HAP-1 (cell line): Measurements from ENCODE around the gene CANX.
A peak's percentile ranks its signal among the peaks of the same experiment; 100 is the strongest.
"Not testable (repeated sequence)": the region's sequence is repeated elsewhere in the genome, so short reads cannot be mapped to it uniquely, and the experiment has no call there.

ENCODE experiments used
- DNase-seq, 2 experiments: peaks; one replicate each; pipeline ENCODE4 v3.0.0-alpha.2; 2016 to 2020; ENCODE audit warnings: low spot score in 2 of 2
- H3K27me3 ChIP-seq: fragments of 250-450 bp; sonication (Bioruptor Pico); 2 replicates; pipeline ENCODE4 v1.5.1; 2020; ENCODE audit warnings: low read depth, mild to moderate bottlenecking, moderate library complexity
- H3K36me3 ChIP-seq: fragments of 250-450 bp; sonication (Bioruptor Pico); replicated peaks from 2 replicates; pipeline ENCODE4 v1.5.1; 2020; ENCODE audit warnings: mild to moderate bottlenecking
- H3K4me1 ChIP-seq: fragments of 250-450 bp; sonication (Bioruptor Pico); 2 replicates; pipeline ENCODE4 v1.5.1; 2020; ENCODE audit warnings: mild to moderate bottlenecking
- H3K4me3 ChIP-seq: fragments of 250-450 bp; sonication (Bioruptor Pico); 2 replicates; pipeline ENCODE4 v1.5.1; 2020; ENCODE audit warnings: mild to moderate bottlenecking, moderate library complexity
- H3K9me3 ChIP-seq: fragments of 250-450 bp; sonication (Bioruptor Pico); 2 replicates; pipeline ENCODE4 v1.5.1; 2020; ENCODE audit warnings: mild to moderate bottlenecking, moderate library complexity
- in situ Hi-C: fragments of 300-500 bp; cut with MboI; formaldehyde crosslinking; loops from 3 replicates; pipeline ENCODE4 v1.14.3; 2020; ENCODE audit warnings: low sequenced_read_pairs, inconsistent platforms, mixed read lengths

The CANX gene

DNA sequence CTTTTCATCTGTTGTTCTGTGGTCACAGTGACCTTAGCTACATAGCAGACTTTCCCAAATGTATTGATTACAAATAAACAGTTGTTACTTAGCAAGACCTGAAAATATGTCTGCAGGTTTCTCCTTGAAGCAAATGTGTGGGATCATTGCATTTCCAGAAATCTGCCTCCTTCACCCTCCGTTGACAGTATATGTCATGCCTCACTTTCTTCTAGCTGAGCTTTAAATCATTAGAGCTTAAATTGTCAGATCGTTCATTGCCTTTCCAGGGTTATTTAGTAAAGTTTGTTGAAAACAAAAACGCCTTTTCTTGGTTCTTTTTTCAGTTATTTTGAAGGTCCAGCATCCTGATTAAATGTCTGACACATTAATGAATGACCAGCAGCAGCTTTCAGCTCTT lies 31.6 kb downstream of the CANX start:
- Histone ChIP-seq H3K27me3 (no peaks in the 10 kb centered on the region), H3K4me3 (no peak overlapping the region), H3K9me3 (no peaks in the 10 kb centered on the region), H3K36me3 (peaks cover 58% of the 10 kb centered on the region), H3K4me1 (peaks cover 13% of the 10 kb centered on the region)
- DNase-seq, result no peak
- in situ Hi-C loops, result no loop called here

DNA sequence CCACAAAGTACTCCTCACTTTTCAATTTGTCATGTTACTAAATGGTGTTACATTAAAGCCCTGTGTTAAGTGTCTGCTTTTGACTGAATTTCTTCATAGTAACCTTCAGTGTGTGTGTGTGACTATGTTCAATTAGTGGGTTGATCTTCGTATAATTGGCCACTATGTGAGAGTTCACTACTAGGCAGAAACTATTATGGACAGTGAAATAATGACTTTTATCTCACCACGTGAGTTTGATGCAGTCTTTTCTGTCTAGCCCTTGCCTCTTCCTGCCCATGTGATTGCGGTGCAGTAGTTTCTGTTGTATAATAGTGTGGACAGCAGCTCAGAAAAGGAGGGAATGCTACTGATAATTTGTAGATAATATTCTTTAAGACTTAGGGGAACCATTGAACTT lies 32.1 kb downstream of the CANX start:
- Histone ChIP-seq H3K4me1 (peaks cover 13% of the 10 kb centered on the region), H3K36me3 (peaks cover 53% of the 10 kb centered on the region), H3K27me3 (no peaks in the 10 kb centered on the region), H3K4me3 (no peak overlapping the region), H3K9me3 (no peaks in the 10 kb centered on the region)
- DNase-seq, result no peak
- in situ Hi-C loops, result no loop called here

DNA sequence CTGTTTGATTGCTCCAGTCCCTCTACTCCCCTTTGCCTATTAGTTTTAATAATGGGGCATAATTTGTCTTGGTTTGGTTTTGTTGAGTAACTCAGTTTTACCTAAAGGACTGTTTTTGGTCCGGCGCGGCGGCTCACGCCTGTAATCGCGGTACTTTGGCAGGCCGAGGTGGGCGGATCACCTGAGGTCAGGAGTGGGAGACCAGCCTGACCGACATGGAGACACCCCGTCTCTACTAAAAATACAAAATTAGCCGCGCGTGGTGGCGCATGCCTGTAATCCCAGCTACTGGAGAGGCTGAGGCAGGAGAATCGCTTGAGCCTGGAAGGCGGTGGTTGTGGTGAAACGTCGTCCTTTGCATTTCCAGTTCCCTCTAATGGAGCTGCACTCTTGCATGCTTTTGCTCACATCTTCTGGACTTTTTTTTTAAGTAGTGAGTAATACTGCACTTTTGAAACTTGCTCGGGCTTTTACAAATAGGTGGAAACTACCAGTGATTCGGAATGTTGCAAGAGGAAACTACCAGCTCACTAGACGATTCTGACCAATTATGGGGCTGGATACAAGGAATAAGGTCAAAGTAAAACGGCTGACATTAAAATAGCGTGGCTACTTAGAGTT lies 33.1 kb downstream of the CANX start:
- Histone ChIP-seq H3K4me1 (peaks cover 13% of the 10 kb centered on the region), H3K9me3 (no peaks in the 10 kb centered on the region), H3K36me3 (peaks cover 48% of the 10 kb centered on the region), H3K27me3 (no peaks in the 10 kb centered on the region), H3K4me3 (peak overlapping the region; percentile 60)
- in situ Hi-C loops, result no loop called here
- DNase-seq, result peak in 1 of 2 experiments; percentile 30

DNA sequence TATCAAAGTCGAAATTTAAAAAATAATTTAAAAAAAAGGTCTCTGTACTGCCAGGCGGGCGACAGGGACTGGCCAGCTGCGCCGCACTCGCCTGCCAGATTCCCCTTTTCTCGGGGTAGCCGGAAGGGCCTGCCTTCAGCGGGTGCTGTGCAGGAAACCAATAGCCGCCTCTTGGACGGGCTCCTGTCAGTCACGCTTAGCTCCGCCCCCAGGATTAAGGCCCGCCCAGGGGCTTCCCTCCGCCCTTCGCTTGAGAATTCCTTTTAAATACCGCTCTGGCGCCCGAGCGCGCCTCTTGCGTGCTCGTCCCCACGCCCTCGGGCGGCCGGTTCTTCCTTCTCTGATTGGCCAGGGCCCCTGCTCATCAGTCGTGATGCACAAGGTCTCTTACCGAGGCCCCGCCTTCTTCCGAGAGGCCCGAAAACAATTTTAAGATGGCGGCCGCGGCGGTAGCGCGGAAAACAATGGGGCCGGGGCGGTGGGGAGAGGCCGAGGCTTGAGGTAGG lies 33.7 kb downstream of the CANX start, which contains the start of gene MAML1:
Gene MAML1 (plus strand): TSS at position 411 of the 506 bp plus-strand sequence. CDS start 291 bp downstream, outside the sequence.
- peak within 1 kb of the TSS; percentile 60 for H3K4me3 ChIP-seq
- H3K36me3 ChIP-seq, result peaks cover 44% of the 10 kb centered on the region
- peaks cover 13% of the 10 kb centered on the region for H3K4me1 ChIP-seq
- in situ Hi-C loops, result no loop called here
- no peaks in the 10 kb centered on the region for H3K9me3 ChIP-seq
- DNase-seq, result peak; percentile 99 to 100
- H3K27me3 ChIP-seq, result no peaks in the 10 kb centered on the region

DNA sequence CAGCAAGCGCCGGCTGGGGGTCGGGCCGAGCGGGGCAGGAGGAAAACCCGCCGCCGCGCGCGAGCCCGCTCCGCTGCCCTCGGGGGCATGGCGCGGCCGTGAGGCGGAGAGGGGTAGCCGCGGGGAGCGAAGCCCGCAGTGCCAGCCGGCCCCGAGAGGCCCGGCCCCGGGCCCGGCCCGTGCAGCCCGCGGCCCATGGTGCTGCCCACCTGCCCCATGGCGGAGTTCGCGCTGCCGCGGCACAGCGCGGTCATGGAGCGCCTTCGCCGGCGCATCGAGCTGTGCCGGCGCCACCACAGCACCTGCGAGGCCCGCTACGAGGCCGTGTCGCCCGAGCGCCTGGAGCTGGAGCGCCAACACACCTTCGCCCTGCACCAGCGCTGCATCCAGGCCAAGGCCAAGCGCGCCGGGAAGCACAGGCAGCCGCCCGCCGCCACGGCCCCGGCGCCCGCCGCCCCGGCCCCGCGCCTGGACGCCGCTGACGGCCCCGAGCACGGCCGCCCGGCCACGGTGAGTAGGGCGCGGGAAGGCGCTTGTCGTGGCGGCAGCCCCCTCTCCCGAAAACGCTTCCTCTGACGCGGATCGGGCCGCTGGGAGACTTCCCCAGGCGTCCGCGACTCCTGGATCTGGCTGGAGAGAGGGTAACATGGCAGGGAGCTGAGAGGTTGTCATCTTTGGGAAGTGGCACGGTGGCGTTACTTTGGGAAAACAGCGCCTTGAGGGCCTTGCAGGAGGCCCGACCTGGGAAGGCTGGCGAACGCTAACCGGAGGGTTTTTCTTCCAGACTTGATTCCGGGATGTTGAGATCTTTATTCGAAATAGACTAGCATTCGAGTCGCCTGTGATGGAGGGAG lies 34.4 kb downstream of the CANX start:
- peaks cover 39% of the 10 kb centered on the region for H3K36me3 ChIP-seq
- peak overlapping the region; percentile 60 for H3K4me3 ChIP-seq
- H3K4me1 ChIP-seq, result peaks cover 13% of the 10 kb centered on the region
- in situ Hi-C loops, result no loop called here
- no peaks in the 10 kb centered on the region for H3K27me3 ChIP-seq
- no peaks in the 10 kb centered on the region for H3K9me3 ChIP-seq
- DNase-seq, result peak in 1 of 2 experiments; percentile 53

DNA sequence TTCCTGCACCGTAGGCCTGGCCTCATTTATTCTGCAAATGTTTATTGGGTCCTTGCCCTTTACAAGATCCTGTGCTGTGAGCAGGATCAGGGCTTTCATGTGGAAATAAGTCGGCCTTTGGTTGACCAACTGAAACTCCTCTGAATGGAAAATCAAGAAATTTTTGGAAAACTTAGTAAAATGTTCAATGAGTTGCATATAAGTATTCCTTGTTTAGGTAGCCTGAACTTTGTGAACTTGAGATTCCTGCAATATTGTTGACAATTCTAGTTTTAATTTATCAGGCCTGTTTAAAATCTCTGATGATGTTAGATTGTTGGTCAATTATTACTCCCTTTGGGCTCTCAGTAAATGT lies 35.0 kb downstream of the CANX start:
- peaks cover 13% of the 10 kb centered on the region for H3K4me1 ChIP-seq
- peak overlapping the region; percentile 60 for H3K4me3 ChIP-seq
- in situ Hi-C loops, result no loop called here
- H3K36me3 ChIP-seq, result peaks cover 39% of the 10 kb centered on the region
- DNase-seq, result peak in 1 of 2 experiments; percentile 47
- no peaks in the 10 kb centered on the region for H3K9me3 ChIP-seq
- no peaks in the 10 kb centered on the region for H3K27me3 ChIP-seq

DNA sequence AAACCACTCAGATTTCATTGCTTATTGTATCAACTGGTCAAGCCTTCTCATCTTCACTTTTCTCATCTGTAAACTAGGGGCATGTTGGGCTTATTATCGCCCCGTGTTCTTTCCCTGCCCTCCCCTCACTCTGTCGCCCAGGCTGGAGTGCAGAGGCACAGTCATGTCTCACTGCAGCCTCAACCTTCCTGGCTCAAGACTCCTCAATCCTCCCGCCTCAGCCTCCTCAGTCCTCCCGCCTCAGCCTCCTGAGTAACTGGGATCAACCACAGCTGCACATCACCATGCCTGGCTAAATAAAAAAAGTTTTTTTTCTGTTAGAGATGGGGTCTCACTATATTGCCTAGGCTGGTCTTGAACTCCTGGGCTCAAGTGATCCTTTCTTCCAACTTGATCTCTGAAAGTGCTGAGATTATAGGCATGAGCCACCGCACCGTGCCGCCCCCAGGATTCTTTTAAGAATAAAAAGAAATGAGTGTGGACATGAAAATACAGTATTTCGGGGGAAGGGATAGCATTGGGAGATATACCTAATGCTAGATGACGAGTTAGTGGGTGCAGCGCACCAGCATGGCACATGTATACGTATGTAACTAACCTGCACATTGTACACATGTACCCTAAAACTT lies 35.9 kb downstream of the CANX start:
- Histone ChIP-seq H3K27me3 (no peaks in the 10 kb centered on the region), H3K4me1 (peaks cover 13% of the 10 kb centered on the region), H3K4me3 (peak overlapping the region; percentile 60), H3K9me3 (no peaks in the 10 kb centered on the region), H3K36me3 (peaks cover 35% of the 10 kb centered on the region)
- in situ Hi-C loops, result no loop called here
- DNase-seq, result peak in 1 of 2 experiments; percentile 15

DNA sequence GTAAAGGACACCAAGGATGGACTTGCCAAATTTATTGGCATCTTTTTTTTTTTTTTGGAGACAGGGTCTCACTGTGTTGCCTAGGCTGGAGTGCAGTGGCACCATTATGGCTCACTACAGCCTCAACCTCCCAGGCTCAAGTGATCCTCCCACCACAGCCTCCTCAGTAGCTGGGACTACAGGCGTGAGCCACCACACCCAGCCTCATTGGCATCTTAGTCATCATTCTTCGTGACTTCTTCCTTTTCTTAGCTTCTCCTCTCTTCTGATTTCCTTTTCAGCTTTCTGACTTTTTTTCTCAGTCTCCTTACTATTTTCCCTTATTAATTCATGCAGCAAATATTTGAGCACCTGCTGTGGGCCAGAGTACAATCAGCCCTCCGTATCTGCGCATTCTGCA lies 40.0 kb downstream of the CANX start:
- DNase-seq, result no peak
- Histone ChIP-seq H3K27me3 (no peaks in the 10 kb centered on the region), H3K4me3 (no peak overlapping the region), H3K4me1 (peaks cover 5% of the 10 kb centered on the region), H3K36me3 (peaks cover 22% of the 10 kb centered on the region), H3K9me3 (no peaks in the 10 kb centered on the region)
- in situ Hi-C loops, result no loop called here

DNA sequence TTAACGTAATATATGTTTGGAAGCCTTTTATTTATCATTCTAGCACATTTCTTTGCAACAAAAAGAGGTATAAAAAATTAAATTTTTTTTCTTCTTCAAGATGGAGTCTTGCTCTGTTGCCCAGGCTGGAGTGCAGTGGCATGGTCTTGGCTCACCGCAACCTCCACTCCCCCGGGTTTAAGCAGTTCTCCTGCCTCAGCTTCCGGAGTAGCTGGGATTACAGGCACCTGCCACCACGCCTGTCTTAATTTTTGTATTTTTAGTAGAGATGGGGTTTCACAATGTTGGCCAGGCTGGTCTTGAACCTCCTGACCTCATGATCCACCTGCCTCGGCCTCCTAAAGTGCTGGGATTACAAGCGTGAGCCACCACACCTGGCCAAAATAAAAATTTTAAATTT lies 45.3 kb downstream of the CANX start:
- H3K27me3 ChIP-seq, H3K36me3 ChIP-seq, H3K4me1 ChIP-seq, H3K4me3 ChIP-seq, H3K9me3 ChIP-seq, DNase-seq, in situ Hi-C loops: not testable (repeated sequence)

DNA sequence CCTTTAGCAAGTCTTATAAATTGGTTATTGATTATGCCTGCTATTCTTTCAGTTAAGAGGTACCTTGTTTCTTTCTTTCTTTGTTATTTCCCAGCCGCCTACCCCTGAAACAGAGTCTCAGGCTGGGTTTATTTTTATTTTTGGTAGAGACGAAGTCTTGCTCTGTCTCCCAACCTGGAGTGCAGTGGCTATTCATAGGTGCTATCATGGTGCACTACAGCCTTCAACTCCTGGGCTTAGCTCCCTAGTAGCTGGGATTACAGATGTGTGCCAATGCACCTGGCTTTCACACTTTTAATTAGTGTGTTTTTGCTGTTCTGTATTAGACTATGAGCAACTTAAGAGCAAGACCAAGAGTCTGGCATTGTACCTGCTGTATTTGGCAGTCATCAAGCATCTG lies 48.1 kb downstream of the CANX start:
- in situ Hi-C loops, result no loop called here
- no peak overlapping the region for H3K4me3 ChIP-seq
- no peaks in the 10 kb centered on the region for H3K27me3 ChIP-seq
- no peaks in the 10 kb centered on the region for H3K4me1 ChIP-seq
- peaks cover 9% of the 10 kb centered on the region for H3K36me3 ChIP-seq
- H3K9me3 ChIP-seq, result no peaks in the 10 kb centered on the region
- no peak for DNase-seq

DNA sequence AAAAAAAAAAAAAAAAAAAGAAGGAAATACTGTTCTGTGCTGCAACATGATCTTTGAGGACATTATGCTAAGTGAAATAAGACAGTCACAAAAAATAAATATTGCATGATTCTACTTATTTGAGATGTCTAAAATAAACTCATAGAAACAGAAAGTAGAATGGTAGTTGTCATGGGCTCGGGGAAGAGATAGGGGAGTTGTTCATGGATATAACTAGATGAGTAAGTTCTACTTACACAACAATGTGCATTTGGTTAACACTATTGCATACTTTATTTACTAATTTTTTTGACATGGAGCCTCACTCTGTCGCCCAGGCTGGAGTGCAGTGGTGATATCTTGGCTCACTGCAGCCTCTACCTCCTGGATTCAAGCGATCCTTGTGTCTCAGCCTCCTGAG lies 49.0 kb downstream of the CANX start:
- Histone ChIP-seq H3K36me3 (peaks cover 9% of the 10 kb centered on the region), H3K27me3 (no peaks in the 10 kb centered on the region), H3K4me3 (no peak overlapping the region), H3K4me1 (no peaks in the 10 kb centered on the region), H3K9me3 (no peaks in the 10 kb centered on the region)
- DNase-seq, result no peak
- in situ Hi-C loops, result no loop called here

DNA sequence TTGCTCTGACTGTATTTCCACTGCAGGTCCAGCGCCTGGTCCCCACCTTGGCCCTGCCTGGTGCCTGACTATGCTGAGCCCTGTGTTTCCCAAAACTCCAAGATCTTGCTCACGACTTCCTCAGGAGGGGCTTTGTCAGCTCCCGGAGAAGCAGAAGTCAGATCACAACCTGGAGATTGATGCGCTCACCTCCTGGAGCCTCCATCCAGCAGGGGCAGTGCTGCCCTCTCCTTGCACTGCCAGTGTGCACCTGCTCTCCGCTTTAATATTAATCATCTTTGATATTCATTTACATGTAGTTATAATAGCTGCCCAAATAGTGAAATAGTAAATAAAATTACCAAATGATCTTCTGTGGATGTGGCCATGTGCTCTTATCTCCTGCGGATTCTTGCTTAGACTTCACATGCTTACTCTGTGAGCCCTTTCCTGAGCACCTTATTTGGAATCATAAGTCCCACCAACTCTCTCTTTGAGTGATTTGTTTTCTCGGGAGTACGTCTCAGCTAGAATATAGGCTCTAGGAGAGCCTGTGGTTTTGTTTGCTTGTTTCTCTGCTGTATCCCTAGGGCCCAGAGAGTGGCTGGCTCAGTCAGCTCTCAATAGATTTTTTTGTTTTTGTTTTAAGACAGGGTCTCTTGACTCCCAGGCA lies 51.2 kb downstream of the CANX start:
- in situ Hi-C loops, result no loop called here
- no peaks in the 10 kb centered on the region for H3K9me3 ChIP-seq
- H3K4me3 ChIP-seq, result no peak overlapping the region
- H3K4me1 ChIP-seq, result peaks cover 13% of the 10 kb centered on the region
- H3K36me3 ChIP-seq, result peaks cover 9% of the 10 kb centered on the region
- DNase-seq, result no peak
- H3K27me3 ChIP-seq, result no peaks in the 10 kb centered on the region

DNA sequence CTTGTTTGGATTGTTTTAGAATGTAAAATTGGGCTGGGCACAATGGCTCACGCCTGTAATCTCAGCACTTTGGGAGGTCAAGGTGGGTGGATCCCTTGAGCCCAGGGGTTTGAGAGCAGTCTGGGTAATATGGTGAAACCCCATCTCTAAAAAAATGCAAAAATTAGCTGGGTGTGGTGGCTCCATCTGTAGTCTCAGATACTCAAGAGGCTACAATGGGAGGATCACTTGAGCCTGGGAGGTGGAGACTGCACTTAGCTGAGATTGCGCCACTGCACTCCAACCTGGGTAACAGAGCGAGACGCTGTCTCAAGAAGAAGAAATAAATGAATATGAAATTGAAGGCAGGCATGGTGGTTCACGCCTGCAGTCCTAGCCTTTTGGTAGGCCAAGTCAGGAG lies 55.2 kb downstream of the CANX start:
- no peak for DNase-seq
- in situ Hi-C loops, result no loop called here
- peaks cover 13% of the 10 kb centered on the region for H3K36me3 ChIP-seq

More for the DNA sequence above, 55.2 kb downstream of the CANX start:
- Histone ChIP-seq H3K4me3 (no peak overlapping the region), H3K9me3 (no peaks in the 10 kb centered on the region), H3K27me3 (no peaks in the 10 kb centered on the region), H3K4me1 (peaks cover 14% of the 10 kb centered on the region)
